H9 (cell line): Measurements from ENCODE around the gene FLRT2. TPM values are rescaled to one million over a fixed set of nuclear protein-coding genes. Genes with fewer than 3 reads are reported as not detected.

Experiments
- DNase-seq: peaks from one replicate; pipeline ENCODE4 v3.0.0-alpha.2; 2017
- H2AFZ ChIP-seq: one replicate; pipeline ENCODE4 v1.6.1; 2013; ENCODE audit warnings: mild to moderate bottlenecking, low read length, control low read depth, moderate library complexity
- H2AK5ac ChIP-seq: 2 replicates; pipeline ENCODE4 v1.6.1; 2013; ENCODE audit warnings: low read length, control low read depth, mixed read lengths; ENCODE audit not compliant: insufficient read length
- H2BK120ac ChIP-seq: one replicate; pipeline ENCODE4 v1.6.1; 2013; ENCODE audit warnings: low read depth, mild to moderate bottlenecking, low read length, control low read depth, inconsistent platforms; ENCODE audit not compliant: poor library complexity, severe bottlenecking
- H2BK12ac ChIP-seq: 2 replicates; pipeline ENCODE4 v1.6.1; 2013; ENCODE audit warnings: low read length, control low read depth, mixed read lengths, low read depth; ENCODE audit not compliant: insufficient read length
- H2BK15ac ChIP-seq: 2 replicates; pipeline ENCODE4 v1.6.1; 2013; ENCODE audit warnings: low read depth, low read length, control low read depth
- H2BK20ac ChIP-seq: one replicate; pipeline ENCODE4 v1.6.1; 2013; ENCODE audit warnings: low read depth, mild to moderate bottlenecking, low read length, control low read depth, inconsistent platforms; ENCODE audit not compliant: poor library complexity, severe bottlenecking
- H2BK5ac ChIP-seq: 2 replicates; pipeline ENCODE4 v1.6.1; 2013; ENCODE audit warnings: low read length, control low read depth, mixed read lengths; ENCODE audit not compliant: insufficient read length
- H3K14ac ChIP-seq: 2 replicates; pipeline ENCODE4 v1.6.1; 2013; ENCODE audit warnings: low read length, control low read depth; ENCODE audit not compliant: insufficient read depth
- H3K18ac ChIP-seq: 2 replicates; pipeline ENCODE4 v1.6.1; 2013; ENCODE audit warnings: low read depth, mild to moderate bottlenecking, mixed read lengths, low read length, control low read depth; ENCODE audit not compliant: insufficient read length
- H3K23ac ChIP-seq: 2 replicates; pipeline ENCODE4 v1.6.1; 2013; ENCODE audit warnings: low read length, control low read depth, mixed read lengths, low read depth; ENCODE audit not compliant: insufficient read length
- H3K23me2 ChIP-seq: 2 replicates; pipeline ENCODE4 v1.6.1; 2013; ENCODE audit warnings: low read depth, mild to moderate bottlenecking, mixed read lengths, low read length, control low read depth; ENCODE audit not compliant: insufficient read length, poor library complexity, severe bottlenecking
- H3K27ac ChIP-seq: 2 replicates; pipeline ENCODE4 v1.5.1; 2013; ENCODE audit warnings: low read length, control low read depth, mixed read lengths, low read depth; ENCODE audit not compliant: insufficient read length
- H3K27me3 ChIP-seq: 2 replicates; pipeline ENCODE4 v1.6.1; 2013; ENCODE audit warnings: low read length, control low read depth, inconsistent platforms; ENCODE audit not compliant: insufficient read depth
- H3K4ac ChIP-seq: 2 replicates; pipeline ENCODE4 v1.6.1; 2013; ENCODE audit warnings: low read depth, mild to moderate bottlenecking, control low read depth, inconsistent platforms, low read length, moderate library complexity
- H3K4me1 ChIP-seq: 2 replicates; pipeline ENCODE4 v1.6.1; 2013; ENCODE audit warnings: low read length, control low read depth, inconsistent platforms; ENCODE audit not compliant: insufficient read depth
- H3K4me2 ChIP-seq: 2 replicates; pipeline ENCODE4 v1.6.1; 2013; ENCODE audit warnings: low read length, control low read depth, mixed read lengths; ENCODE audit not compliant: insufficient read length, insufficient read depth
- H3K56ac ChIP-seq: 2 replicates; pipeline ENCODE4 v1.6.1; 2013; ENCODE audit warnings: low read depth, mild to moderate bottlenecking, mixed read lengths, low read length, control low read depth; ENCODE audit not compliant: insufficient read length
- H3K79me1 ChIP-seq: 2 replicates; pipeline ENCODE4 v1.6.1; 2013; ENCODE audit warnings: low read depth, mild to moderate bottlenecking, moderate library complexity, low read length, control low read depth, inconsistent platforms; ENCODE audit not compliant: insufficient read depth, poor library complexity, severe bottlenecking
- H3K79me2 ChIP-seq: 2 replicates; pipeline ENCODE4 v1.6.1; 2013; ENCODE audit warnings: low read length, control low read depth, inconsistent platforms; ENCODE audit not compliant: insufficient read depth
- H3K9ac ChIP-seq: 2 replicates; pipeline ENCODE4 v1.6.1; 2013; ENCODE audit warnings: low read length, control low read depth, mixed read lengths; ENCODE audit not compliant: insufficient read length; ENCODE audit errors: extremely low read depth
- H3K9me3 ChIP-seq: one replicate; pipeline ENCODE4 v1.6.1; 2013; ENCODE audit warnings: low read depth, low read length, inconsistent platforms; ENCODE audit not compliant: control insufficient read depth
- H3T11ph ChIP-seq: one replicate; pipeline ENCODE4 v1.6.1; 2013; ENCODE audit warnings: mild to moderate bottlenecking, low read length, control low read depth, inconsistent platforms
- H4K20me1 ChIP-seq: one replicate; pipeline ENCODE4 v1.6.1; 2013; ENCODE audit not compliant: control insufficient read depth, insufficient read length, insufficient read depth
- H4K5ac ChIP-seq: 2 replicates; pipeline ENCODE4 v1.6.1; 2013; ENCODE audit warnings: low read depth, mild to moderate bottlenecking, mixed read lengths, low read length, control low read depth; ENCODE audit not compliant: insufficient read length
- H4K8ac ChIP-seq: replicated peaks from 2 replicates; pipeline ENCODE4 v1.6.1; 2013; ENCODE audit warnings: low read length, control low read depth, mixed read lengths, low read depth; ENCODE audit not compliant: insufficient read length
- H4K91ac ChIP-seq: 2 replicates; pipeline ENCODE4 v1.6.1; 2013; ENCODE audit warnings: low read depth, mild to moderate bottlenecking, moderate library complexity, mixed read lengths, low read length, control low read depth; ENCODE audit not compliant: insufficient read length
- H3K27ac Mint-ChIP-seq, 3 experiments: 2 replicates in 2 of 3; 3 replicates in 1 of 3; pipeline ENCODE4 v1.8.0; 2020 to 2021; ENCODE audit warnings: mixed read lengths in 3 of 3, mild to moderate bottlenecking in 1 of 3, moderate library complexity in 1 of 3
- H3K27me3 Mint-ChIP-seq: 2 replicates; pipeline ENCODE4 v1.8.0; 2021; ENCODE audit warnings: low read depth, mild to moderate bottlenecking, moderate library complexity, mixed read lengths
- H3K36me3 Mint-ChIP-seq, 3 experiments: 2 replicates in 2 of 3; 3 replicates in 1 of 3; pipeline ENCODE4 v1.8.0; 2020 to 2021; ENCODE audit warnings: low read depth in 3 of 3, mixed read lengths in 3 of 3; ENCODE audit not compliant: insufficient read depth in 1 of 3
- H3K4me1 Mint-ChIP-seq, 2 experiments: 2 replicates each; pipeline ENCODE4 v1.8.0; 2020; ENCODE audit warnings: mixed read lengths in 2 of 2
- H3K4me3 Mint-ChIP-seq, 2 experiments: 2 replicates in 1 of 2; 3 replicates in 1 of 2; pipeline ENCODE4 v1.8.0; 2020 to 2021; ENCODE audit warnings: mild to moderate bottlenecking in 2 of 2, mixed read lengths in 2 of 2, moderate library complexity in 1 of 2
- H3K9me3 Mint-ChIP-seq, 2 experiments: 2 replicates in 1 of 2; 3 replicates in 1 of 2; pipeline ENCODE4 v1.8.0; 2020; ENCODE audit warnings: mild to moderate bottlenecking in 2 of 2, mixed read lengths in 2 of 2, moderate library complexity in 1 of 2
- WGBS: extraction: QIAGEN DNeasy Blood & Tissue Kit; methylation state at CpG from one replicate; pipeline ENCODE4 v1.1.7; 2013; ENCODE audit warnings: missing lambda C conversion rate, low lambda C conversion rate, mixed read lengths; ENCODE audit not compliant: insufficient read length; ENCODE audit errors: extremely low coverage; 5-methylcytosine and 5-hydroxymethylcytosine counted together
- total RNA-seq: library from RNA; stranded (reverse); gene quantifications from 2 replicates; pipeline ENCODE4 v1.2.1, GENCODE V29; 2021
- TF ChIP-seq, protein P1 (sequence below): fragments of 200-600 bp; sonication (generic); conservative IDR thresholded peaks from 3 replicates; pipeline ENCODE4 v1.8.0; 2021; ENCODE audit warnings: antibody characterized with exemption, mild to moderate bottlenecking

The FLRT2 gene
- total RNA-seq, 1 experiment from 2014 or later = 3.3 TPM

DNA sequence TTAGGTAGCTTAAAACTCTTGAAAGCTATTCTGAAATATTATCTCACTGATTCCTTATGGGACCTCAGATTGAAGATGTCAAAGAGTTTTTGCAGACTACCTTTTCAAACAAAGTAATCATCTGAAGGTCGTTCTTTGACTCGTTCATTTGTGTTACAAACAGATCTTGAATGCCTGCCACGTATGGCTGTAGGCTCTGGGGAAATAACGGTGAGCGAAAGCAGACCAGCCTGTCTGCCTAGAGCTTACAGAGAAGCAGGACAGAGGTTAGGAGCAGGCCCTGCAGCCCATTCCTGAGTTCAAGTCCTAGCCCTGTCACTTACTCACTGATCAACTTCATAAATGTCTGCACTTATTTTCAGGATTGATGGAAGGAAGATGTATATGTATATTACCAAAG lies 83.6 kb downstream of the FLRT2 start:
- no peaks in the 10 kb centered on the region for H3K79me2 ChIP-seq
- H2BK5ac ChIP-seq = no peak overlapping the region
- no peak overlapping the region for H3K56ac ChIP-seq
- no peak overlapping the region for H2BK20ac ChIP-seq
- no peak for DNase-seq
- no peak overlapping the region for H4K91ac ChIP-seq
- Mint-ChIP-seq H3K27me3 (no peaks in the 10 kb centered on the region), H3K27ac (peak overlapping the region in 1 of 3 experiments; percentile 80; a peak in 2 of 7 replicates), H3K4me3 (no peak overlapping the region), H3K4me1 (peaks cover 24 to 30% of the 10 kb centered on the region in 2 experiments), H3K9me3 (no peaks in the 10 kb centered on the region; a peak in 1 of 5 replicates), H3K36me3 (no peaks in the 10 kb centered on the region)
- no peaks in the 10 kb centered on the region for H3K79me1 ChIP-seq
- no peak overlapping the region for H3K18ac ChIP-seq
- no peak overlapping the region for H2BK15ac ChIP-seq
- H3T11ph ChIP-seq = no peak overlapping the region
- no peak overlapping the region for H2AK5ac ChIP-seq
- no peak overlapping the region for H4K8ac ChIP-seq
- WGBS = no CpG with 5 or more reads among the region's 5 CpGs
- H3K23ac ChIP-seq = no peak overlapping the region
- no peak overlapping the region for H4K5ac ChIP-seq
- no peaks in the 10 kb centered on the region for H3K4me1 ChIP-seq
- TF ChIP-seq, protein P1, sequence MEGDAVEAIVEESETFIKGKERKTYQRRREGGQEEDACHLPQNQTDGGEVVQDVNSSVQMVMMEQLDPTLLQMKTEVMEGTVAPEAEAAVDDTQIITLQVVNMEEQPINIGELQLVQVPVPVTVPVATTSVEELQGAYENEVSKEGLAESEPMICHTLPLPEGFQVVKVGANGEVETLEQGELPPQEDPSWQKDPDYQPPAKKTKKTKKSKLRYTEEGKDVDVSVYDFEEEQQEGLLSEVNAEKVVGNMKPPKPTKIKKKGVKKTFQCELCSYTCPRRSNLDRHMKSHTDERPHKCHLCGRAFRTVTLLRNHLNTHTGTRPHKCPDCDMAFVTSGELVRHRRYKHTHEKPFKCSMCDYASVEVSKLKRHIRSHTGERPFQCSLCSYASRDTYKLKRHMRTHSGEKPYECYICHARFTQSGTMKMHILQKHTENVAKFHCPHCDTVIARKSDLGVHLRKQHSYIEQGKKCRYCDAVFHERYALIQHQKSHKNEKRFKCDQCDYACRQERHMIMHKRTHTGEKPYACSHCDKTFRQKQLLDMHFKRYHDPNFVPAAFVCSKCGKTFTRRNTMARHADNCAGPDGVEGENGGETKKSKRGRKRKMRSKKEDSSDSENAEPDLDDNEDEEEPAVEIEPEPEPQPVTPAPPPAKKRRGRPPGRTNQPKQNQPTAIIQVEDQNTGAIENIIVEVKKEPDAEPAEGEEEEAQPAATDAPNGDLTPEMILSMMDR = no peak
- no peak overlapping the region for H2BK12ac ChIP-seq
- H4K20me1 ChIP-seq = no peaks in the 10 kb centered on the region
- no peak overlapping the region for H2BK120ac ChIP-seq
- no peaks in the 10 kb centered on the region for H3K27me3 ChIP-seq
- no peak overlapping the region for H3K9ac ChIP-seq
- H3K23me2 ChIP-seq = no peaks in the 10 kb centered on the region
- no peak overlapping the region for H2AFZ ChIP-seq
- H3K4me2 ChIP-seq = no peak overlapping the region
- no peaks in the 10 kb centered on the region for H3K9me3 ChIP-seq
- H3K4ac ChIP-seq = no peak overlapping the region
- H3K14ac ChIP-seq = no peak overlapping the region
- H3K27ac ChIP-seq = no peak overlapping the region
